Psoas muscle (tissue), 8 donors: Measurements from ENCODE around the gene MPRIP. TPM values are rescaled to one million over a fixed set of nuclear protein-coding genes. Genes with fewer than 3 reads are reported as not detected.

Experiments used
- ATAC-seq, 4 donors: fragments of 200-7000 bp; cut with Tn5 transposase; one replicate each; pipeline ENCODE4 v1.9.1; 2020; ENCODE audit warnings: moderate library complexity in 3 of 4, mild to moderate bottlenecking in 2 of 4
- DNase-seq, 2 donors: peaks; one replicate each; pipeline ENCODE4 v3.0.0-alpha.2; 2020
- H3K27ac ChIP-seq: fragments of 200-600 bp; one replicate; pipeline ENCODE4 v1.8.0; 2022
- H3K27me3 ChIP-seq, 3 donors: fragments of 200-600 bp in 1 of 3; one replicate each; pipeline versions ENCODE4 v1.6.1 to v1.8.0; 2013 to 2022; ENCODE audit warnings: low read length in 2 of 3, mild to moderate bottlenecking in 2 of 3, moderate library complexity in 1 of 3; ENCODE audit not compliant: insufficient read depth in 3 of 3
- H3K36me3 ChIP-seq, 2 donors: fragments of 200-600 bp in 1 of 2; one replicate each; pipeline versions ENCODE4 v1.6.1 to v1.8.0; 2013 to 2022; ENCODE audit warnings: low read depth in 1 of 2, mild to moderate bottlenecking in 1 of 2, moderate library complexity in 1 of 2; ENCODE audit not compliant: insufficient read depth in 1 of 2
- H3K4me1 ChIP-seq: fragments of 200-600 bp; one replicate; pipeline ENCODE4 v1.8.0; 2022
- H3K4me3 ChIP-seq: fragments of 200-600 bp; one replicate; pipeline ENCODE4 v1.8.0; 2022; ENCODE audit warnings: mild to moderate bottlenecking
- H3K9me3 ChIP-seq: fragments of 200-600 bp; one replicate; pipeline ENCODE4 v1.8.0; 2022
- CTCF ChIP-seq: fragments of 200-600 bp; IDR thresholded peaks from one replicate; pipeline ENCODE4 v1.8.0; 2022; ENCODE audit warnings: antibody characterized with exemption
- WGBS, 3 donors: extraction: QIAGEN DNeasy Blood & Tissue Kit; methylation state at CpG; one replicate each; pipeline versions ENCODE4 v1.1.6 to v1.1.7; 2013; 5-methylcytosine and 5-hydroxymethylcytosine counted together
- intact Hi-C, 2 donors: fragments of 100-400 bp; cut with DNase I; formaldehyde crosslinking; loops; one replicate each; pipeline versions ENCODE4 v1.11.0 to v1.14.2; 2022
- polyA plus RNA-seq, 3 donors: library from polyadenylated mRNA; stranded (reverse); fragments of 200-250 nt; gene quantifications; one replicate each; pipeline ENCODE4 v1.2.3, GENCODE V29; 2013
- total RNA-seq, 4 donors: library from RNA; stranded (reverse); fragmentation: NEBNext Ultra II Directional in 2 of 4; extraction: Animal tissue kit (Norgen Biotek cat#: 25700) in 2 of 4; gene quantifications; one replicate each; pipeline versions ENCODE4 v1.2.1 to v1.2.4, GENCODE V29; 2021 to 2023
- donor health status: healthy with polysubstance abuse.
- donor health status: DM: no; HTN: no; CAD: no; lungs with moderate emphysema.
- donor health status: Bipolar disorder and iron deficiency.
- donor health status: healthy.
- donor health status: DM: yes; HTN: yes; CAD: no.
- donor health status: DM: no; HTN: no; CAD: no.
- donor health status: DM: no; HTN: no; CAD: no.
- donor health status: DM: yes; HTN: yes; CAD: no.

Gene MPRIP
- total and polyA plus RNA-seq, 7 donors = 142 to 322 (median 244) TPM

- H3K9me3 ChIP-seq = no peaks in the 10 kb centered on the region
- H3K27me3 ChIP-seq = no peaks in the 10 kb centered on the region
- peak overlapping the region; percentile 1 for H3K4me3 ChIP-seq
- H3K27ac ChIP-seq = peak overlapping the region; percentile 96
- WGBS, 3 donors = 36 to 47% (median 39%) methylated on average over 14 of the region's 14 CpGs
- peaks cover 98% of the 10 kb centered on the region for H3K4me1 ChIP-seq
- no peak for ATAC-seq
- intact Hi-C loops = no loop called here
- no peak for DNase-seq
- no peak for TF ChIP-seq CTCF
- peaks cover 0 to 2% of the 10 kb centered on the region in 2 donors for H3K36me3 ChIP-seq
These were observed 10.4 kb downstream of the MPRIP start for GRCh38 chr17:17052462-17053221.

GRCh38 chr17:17053446-17054379 lies 11.5 kb downstream of the MPRIP start:
- no peak for DNase-seq
- 69 to 72% (median 71%) methylated on average over 8 of the region's 8 CpGs for WGBS, 3 donors
- intact Hi-C loops = no loop called here

GRCh38 chr17:17054636-17055035 lies 12.4 kb downstream of the MPRIP start:
- H3K4me3 ChIP-seq = no peak overlapping the region
- H3K4me1 ChIP-seq = peaks cover 97% of the 10 kb centered on the region
- TF ChIP-seq CTCF = no peak
- intact Hi-C loops = loop anchor here in 1 of 2 donors (5.0 kb wide), 1 partner anchor 1213 kb away; no protein-coding TSS in a partner anchor
- ATAC-seq (no peak), DNase-seq (no peak)
- H3K27me3 ChIP-seq = no peaks in the 10 kb centered on the region
- no peaks in the 10 kb centered on the region for H3K9me3 ChIP-seq
- H3K36me3 ChIP-seq = peaks cover 0 to 10% of the 10 kb centered on the region in 2 donors
- 83 to 86% (median 85%) methylated on average over 4 of the region's 4 CpGs for WGBS, 3 donors
- peak overlapping the region; percentile 96 for H3K27ac ChIP-seq

More at GRCh38 chr17:17053446-17054379, 11.5 kb downstream of the MPRIP start:
- Histone ChIP-seq H3K36me3 (peaks cover 0 to 7% of the 10 kb centered on the region in 2 donors), H3K27ac (peak overlapping the region; percentile 96), H3K4me1 (peaks cover 98% of the 10 kb centered on the region), H3K4me3 (no peak overlapping the region), H3K27me3 (no peaks in the 10 kb centered on the region), H3K9me3 (no peaks in the 10 kb centered on the region)
- no peak for ATAC-seq
- no peak for TF ChIP-seq CTCF

GRCh38 chr17:17055286-17056155 lies 13.3 kb downstream of the MPRIP start:
- H3K4me1 ChIP-seq = peaks cover 99% of the 10 kb centered on the region
- H3K27me3 ChIP-seq = no peaks in the 10 kb centered on the region
- intact Hi-C loops = loop anchor here in 1 of 2 donors (5.0 kb wide), 1 partner anchor 1212 kb away; no protein-coding TSS in a partner anchor
- peaks cover 0 to 14% of the 10 kb centered on the region in 2 donors for H3K36me3 ChIP-seq
- ATAC-seq (peak; percentile 84 to 90 (median 86)), DNase-seq (peak in 1 of 2 donors; percentile 77)
- peak; percentile 39 for TF ChIP-seq CTCF
- peak overlapping the region; percentile 32 for H3K4me3 ChIP-seq
- H3K9me3 ChIP-seq = no peaks in the 10 kb centered on the region
- peak overlapping the region; percentile 96 for H3K27ac ChIP-seq
- WGBS, 3 donors = 26 to 31% (median 30%) methylated on average over 14 to 16 of the region's 16 CpGs
